ENCODE data around the gene SOCS4.
"Not testable (repeated sequence)": the region's sequence is repeated elsewhere in the genome, so short reads cannot be mapped to it uniquely, and the experiment has no call there.

SOCS4 gene

GRCh38 chr14:55052269-55052930 is 25.4 kb downstream of the SOCS4 start:
- DNase-seq (ENCODE audit: low read depth in 2 of 2) = no peak

DNA sequence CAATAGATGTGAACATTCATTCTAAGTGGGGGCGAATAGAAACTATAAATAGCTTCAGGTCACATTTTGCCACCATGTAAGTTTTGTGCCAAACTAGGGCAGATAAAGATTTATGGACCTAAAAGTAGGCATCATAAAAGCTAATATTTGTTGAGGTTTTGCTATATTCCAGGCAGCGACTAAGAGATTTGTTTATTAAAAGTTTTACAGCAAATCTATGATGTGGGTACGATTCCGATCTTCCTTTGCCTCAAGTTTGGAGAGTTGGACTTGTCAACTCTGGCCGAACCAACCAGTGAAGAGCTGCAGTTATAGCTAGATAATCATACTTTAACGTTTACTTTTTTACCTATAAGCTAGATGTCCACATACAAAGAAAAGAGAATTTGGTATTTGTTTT is 26.0 kb downstream of the SOCS4 start:
- DNase-seq (ENCODE audit: low read depth in 2 of 2) = no peak

DNA sequence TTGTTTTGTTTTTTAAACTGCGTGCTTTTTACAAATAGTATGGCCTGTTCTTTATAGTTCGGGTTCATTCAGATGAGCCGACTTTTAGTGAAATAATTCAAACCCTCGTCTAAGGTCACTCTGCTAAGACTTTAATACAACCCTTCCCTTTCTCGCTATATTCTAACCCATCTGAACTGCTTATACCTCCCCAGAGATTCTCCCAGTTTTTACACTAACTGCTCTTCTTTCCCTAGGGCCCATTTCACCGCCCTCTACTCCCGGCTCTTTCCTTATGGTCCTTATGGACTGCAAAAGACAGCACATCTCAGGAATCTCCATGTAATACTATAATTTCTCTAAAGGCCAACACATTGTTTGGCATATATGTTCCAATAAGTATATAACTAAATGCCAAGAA is 26.5 kb downstream of the SOCS4 start:
- DNase-seq (ENCODE audit: low read depth in 2 of 2) = no peak

DNA sequence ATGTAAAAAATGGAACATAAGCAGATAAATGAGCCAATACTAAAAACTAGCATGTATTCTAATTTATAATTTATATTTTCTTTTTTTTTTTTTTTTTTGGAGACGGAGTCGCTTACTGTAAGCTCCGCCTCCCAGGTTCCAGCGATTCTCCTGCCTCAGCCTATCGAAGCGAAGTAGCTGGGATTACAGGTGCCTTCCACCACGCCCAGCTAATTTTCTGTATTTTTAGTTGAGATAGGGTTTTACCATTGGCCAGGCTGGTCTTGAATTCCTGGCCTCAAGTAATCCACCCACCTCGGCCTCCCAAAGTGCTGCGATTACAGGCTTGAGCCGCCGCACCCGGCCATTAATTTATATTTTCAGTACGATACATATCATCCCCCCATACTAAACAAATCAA is 27.1 kb downstream of the SOCS4 start:
- no peak for DNase-seq (ENCODE audit: low read depth in 2 of 2)

GRCh38 chr14:55057919-55058318 is 30.9 kb downstream of the SOCS4 start:
- no peak for DNase-seq (ENCODE audit: low read depth in 2 of 2)

- no peak for DNase-seq (ENCODE audit: low read depth in 2 of 2)
Measured at GRCh38 chr14:55059333-55059732, 32.3 kb downstream of the SOCS4 start.

- no peak for DNase-seq (ENCODE audit: low read depth in 2 of 2)
Measured at GRCh38 chr14:55062517-55063351, 35.7 kb downstream of the SOCS4 start.

DNA sequence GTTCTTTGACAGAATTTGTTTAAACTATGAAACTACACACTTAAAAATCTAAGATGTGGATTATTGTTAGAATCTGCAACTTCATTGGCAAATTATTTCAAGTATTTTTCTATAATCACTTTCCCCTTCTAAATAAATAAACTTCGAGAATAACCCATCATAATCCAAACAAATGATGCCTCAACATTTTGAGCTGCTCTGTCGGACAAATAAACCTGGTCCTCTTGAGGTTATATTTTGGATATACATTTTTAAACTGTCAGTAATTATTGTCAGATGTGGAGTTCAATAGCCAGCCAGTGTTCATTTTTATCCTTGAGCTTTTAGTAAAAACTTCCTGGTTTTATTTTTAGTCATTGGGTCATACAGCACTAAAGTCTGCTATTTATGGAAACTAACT is 37.9 kb downstream of the SOCS4 start:
- DNase-seq (ENCODE audit: low read depth in 2 of 2) = not testable (repeated sequence)

DNA sequence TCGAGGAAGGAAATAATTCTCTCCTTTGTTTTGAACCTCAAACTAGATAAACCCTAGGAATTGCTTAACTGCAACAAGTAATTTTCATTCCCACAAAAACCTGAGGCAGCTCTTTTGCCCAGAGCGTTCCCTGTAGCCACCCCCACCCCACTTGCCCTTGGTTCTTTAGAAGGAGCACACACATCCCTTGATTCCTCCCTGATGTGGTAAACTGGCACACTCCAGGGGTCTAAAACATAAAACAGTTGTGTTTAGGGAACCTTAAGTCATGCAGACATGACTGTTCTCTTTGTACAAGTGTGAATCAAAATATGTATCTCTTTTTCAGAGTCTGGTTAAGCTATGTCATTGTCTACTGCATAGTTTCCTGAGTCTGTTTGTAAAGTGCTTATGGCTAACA is 38.4 kb downstream of the SOCS4 start:
- DNase-seq (ENCODE audit: low read depth in 2 of 2) = no peak

- no peak for DNase-seq (ENCODE audit: low read depth in 2 of 2)
Measured at GRCh38 chr14:55066223-55066622, 39.2 kb downstream of the SOCS4 start.

DNA sequence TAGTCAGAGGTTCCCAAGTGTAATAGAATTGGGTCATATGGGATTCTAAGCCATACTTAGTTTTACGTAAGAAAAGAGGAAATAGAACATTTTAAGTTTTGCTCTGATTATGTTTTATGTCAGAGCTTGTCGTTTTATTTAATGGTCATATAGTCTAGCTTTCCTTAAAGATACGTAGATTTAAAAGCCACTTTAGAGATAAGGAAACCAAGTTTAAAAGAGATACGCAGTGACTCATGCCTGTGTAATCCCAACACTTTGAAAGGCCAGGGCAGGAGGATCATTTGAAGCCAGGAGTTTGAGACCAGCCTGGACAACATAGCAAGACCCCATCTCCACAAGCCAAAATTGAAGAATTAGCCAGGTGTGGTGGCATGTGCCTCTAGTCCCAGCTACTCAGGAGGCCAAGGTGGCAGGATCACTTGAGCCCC is 44.0 kb downstream of the SOCS4 start:
- no peak for DNase-seq (ENCODE audit: low read depth in 2 of 2)

- no peak for DNase-seq (ENCODE audit: low read depth in 2 of 2)
Measured at GRCh38 chr14:55071870-55072640, 45.0 kb downstream of the SOCS4 start.

GRCh38 chr14:55073856-55074255 is 46.8 kb downstream of the SOCS4 start:
- DNase-seq (ENCODE audit: low read depth in 2 of 2) = peak; percentile 54 to 58

GRCh38 chr14:55074662-55075061 is 47.6 kb downstream of the SOCS4 start:
- DNase-seq (ENCODE audit: low read depth in 2 of 2) = no peak

GRCh38 chr14:55075628-55076175 is 48.7 kb downstream of the SOCS4 start:
- DNase-seq (ENCODE audit: low read depth in 2 of 2) = no peak

DNA sequence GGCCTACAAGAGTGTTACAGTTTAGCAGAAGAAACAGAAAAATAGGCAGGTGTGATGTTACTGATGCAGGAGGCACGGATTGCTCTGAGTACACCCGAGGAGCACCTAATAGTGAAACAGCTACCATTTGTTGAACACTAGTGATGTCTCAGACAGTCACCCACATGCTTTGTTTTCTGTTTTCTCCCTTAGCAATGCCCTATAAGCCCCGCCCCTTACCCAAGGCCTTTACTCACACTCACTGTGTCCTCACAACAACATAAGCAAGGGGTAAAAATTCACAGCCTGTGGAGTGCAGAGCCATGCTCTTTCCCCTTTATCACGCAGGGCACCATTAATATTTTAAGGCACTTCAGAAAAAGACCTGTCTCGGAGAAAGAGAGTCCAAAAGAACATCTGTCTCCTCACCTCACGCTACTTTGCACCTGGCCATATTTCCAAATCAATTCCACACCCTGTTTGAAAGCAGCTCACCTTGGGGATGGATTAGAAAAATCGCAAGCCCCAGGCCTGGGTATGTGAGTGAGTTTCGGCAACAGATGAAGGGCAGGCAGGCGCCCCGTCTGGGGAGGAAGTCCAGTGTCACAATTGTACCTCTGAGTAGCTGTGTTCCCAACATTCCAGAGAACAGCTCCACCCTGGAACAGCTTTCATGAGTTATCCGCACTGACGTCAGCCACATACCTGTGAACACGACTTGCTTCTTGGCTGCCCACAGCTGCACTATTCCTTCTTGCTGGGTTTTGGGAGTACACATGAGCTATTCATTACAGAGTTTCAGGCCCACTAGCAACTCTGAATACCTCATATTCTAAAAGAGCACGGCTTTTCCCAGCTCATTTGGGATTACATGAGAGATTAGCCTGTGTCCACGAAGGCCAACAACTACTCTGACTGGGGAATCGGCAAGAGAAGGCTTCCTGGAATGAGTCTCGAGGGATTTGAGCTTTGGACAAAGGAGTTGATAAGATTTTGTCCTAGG is 50.4 kb downstream of the SOCS4 start:
- DNase-seq (ENCODE audit: low read depth in 2 of 2) = no peak

DNA sequence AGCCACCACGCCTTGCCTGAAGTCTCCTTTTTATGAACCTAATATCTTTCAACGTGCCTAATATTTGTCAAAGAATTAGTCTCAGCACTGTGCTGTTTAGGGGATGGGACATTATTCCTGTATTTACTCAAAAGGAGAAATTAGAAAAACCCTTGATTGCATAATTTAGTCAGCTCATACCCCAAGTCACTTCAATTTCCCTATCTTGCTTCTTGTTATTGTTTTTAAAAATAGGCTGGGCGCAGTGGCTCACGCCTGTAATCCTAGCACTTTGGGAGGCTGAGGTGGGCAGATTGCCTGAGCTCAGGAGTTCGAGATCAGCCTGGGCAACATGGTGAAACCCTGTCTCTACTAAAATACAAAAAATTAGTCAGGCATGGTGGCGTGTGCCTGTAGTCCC is 52.9 kb downstream of the SOCS4 start:
- DNase-seq (ENCODE audit: low read depth in 2 of 2) = not testable (repeated sequence)

DNA sequence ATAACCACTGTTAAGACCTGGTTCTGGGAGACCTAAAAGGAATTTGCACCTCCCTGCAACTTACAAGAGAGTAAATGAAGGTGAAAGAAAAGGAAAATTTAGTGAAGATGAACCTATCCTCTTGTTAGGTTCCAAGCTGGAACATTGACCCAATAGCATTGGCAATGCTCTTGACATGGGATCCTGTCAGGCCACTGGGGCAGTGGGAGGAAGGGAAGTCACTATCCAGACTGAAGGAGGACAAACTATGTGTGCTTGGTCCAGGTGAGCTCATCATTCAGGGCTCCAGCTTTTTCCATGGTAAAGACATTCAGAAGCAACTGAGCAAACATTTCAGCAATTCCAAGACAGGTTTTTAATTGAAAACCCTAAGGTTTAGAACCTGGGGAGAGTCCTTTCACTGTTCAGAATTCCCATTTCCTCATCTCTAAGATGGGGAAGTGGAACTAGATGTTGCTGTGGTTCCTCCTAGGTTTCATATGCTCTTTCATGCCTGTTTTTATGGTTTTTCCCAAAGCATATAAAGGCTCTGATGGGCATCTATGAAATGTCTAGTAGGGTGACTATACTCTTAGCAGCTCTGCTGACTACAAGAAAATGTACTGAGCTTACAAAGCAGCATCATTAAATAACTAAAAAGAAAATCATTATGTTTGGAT is 57.5 kb downstream of the SOCS4 start:
- no peak for DNase-seq (ENCODE audit: low read depth in 2 of 2)

DNA sequence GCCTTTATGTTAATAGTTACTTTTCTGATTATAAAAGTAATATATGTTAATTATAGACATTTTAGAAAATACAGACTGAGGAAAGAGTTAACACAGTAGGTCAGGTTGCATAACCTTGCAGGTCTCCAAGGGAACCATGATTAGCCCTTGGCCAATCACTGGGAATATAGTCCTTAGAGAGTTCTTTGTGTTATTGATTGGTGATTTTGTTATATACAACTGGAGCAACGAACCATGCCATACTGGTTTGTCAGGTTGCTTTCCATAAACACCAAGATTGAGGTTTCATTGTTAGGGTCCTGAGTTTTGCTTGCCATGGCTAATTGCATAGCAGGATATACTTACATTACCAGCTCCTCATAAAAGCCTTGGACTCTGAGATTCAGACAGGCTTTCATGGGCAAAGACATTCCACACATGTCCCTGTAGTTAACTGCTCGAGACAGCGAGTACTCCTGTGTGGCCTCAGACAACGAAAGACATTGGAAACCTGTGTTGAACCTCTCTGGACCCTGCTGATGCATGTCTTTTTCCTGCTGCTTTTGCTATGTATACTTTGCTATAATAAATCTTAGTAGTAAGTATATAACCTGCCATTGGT is 58.1 kb downstream of the SOCS4 start:
- DNase-seq (ENCODE audit: low read depth in 2 of 2) = no peak

GRCh38 chr14:55086938-55087337 is 59.9 kb downstream of the SOCS4 start:
- DNase-seq (ENCODE audit: low read depth in 2 of 2) = no peak
